GM19452 (cell line): Measurements from ENCODE around the gene S100A9.
"Not testable (repeated sequence)": the region's sequence is repeated elsewhere in the genome, so short reads cannot be mapped to it uniquely, and the experiment has no call there.

Experiments
- ATAC-seq: cut with Tn5 transposase; IDR thresholded peaks from one replicate; pipeline ENCODE4 v1.9.1; 2021; ENCODE audit not compliant: unreplicated experiment

The S100A9 gene

GRCh38 chr1:153344718-153345025 is 13.0 kb upstream of the S100A9 start:
- ATAC-seq: no peak

- no peak for ATAC-seq
These were observed 12.2 kb upstream of the S100A9 start for GRCh38 chr1:153345187-153346076.

GRCh38 chr1:153346077-153346723 is 11.5 kb upstream of the S100A9 start:
- no peak for ATAC-seq

GRCh38 chr1:153347049-153347448 is 10.6 kb upstream of the S100A9 start:
- not testable (repeated sequence) for ATAC-seq

GRCh38 chr1:153347856-153348255 is 9.8 kb upstream of the S100A9 start:
- no peak for ATAC-seq

DNA sequence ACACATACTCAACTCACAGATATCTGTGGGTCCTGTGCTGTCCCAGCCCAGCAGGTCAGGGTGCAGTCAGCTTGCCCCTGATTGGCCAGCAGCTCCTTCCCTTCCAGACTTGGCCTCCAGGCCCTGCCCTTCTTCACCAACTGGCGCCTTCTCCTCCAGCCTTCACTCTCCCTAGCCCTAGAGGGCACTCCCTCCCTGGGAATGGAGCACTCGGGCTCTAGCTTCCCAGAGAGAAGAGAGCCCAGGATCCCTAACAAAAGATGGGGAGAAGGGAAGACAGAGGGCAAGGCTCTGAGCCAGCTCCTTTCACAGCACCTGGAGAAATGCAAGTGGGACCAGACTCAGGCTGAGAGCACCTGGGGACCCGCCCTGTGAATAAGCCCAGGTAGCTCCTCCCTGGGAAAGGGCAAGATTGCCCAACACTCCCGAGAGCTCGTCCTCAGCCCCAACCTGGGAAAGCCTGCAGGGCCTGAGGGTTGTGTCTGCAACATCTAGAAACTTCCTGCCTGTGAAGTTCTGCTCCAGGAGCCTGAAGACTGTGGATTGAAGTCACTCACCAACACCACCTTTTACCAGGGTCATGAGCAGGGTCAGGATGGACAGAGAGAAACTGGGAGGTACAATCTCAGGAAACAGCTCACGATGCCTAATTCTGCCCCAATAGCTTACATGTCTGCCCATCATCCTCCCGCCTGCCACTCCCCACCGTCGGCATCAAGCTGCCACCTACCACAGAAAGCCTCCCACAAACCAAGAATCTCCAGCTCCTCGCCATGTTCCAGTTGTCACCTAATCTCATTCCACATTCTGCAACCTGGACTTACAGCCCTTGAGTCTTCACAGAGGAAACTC is 8.9 kb upstream of the S100A9 start, which contains the start of gene PGLYRP4:
Gene PGLYRP4 (minus strand): TSS at position 331 of the 852 bp plus-strand sequence. CDS start 909 bp downstream, outside the sequence.
- no peak for ATAC-seq

DNA sequence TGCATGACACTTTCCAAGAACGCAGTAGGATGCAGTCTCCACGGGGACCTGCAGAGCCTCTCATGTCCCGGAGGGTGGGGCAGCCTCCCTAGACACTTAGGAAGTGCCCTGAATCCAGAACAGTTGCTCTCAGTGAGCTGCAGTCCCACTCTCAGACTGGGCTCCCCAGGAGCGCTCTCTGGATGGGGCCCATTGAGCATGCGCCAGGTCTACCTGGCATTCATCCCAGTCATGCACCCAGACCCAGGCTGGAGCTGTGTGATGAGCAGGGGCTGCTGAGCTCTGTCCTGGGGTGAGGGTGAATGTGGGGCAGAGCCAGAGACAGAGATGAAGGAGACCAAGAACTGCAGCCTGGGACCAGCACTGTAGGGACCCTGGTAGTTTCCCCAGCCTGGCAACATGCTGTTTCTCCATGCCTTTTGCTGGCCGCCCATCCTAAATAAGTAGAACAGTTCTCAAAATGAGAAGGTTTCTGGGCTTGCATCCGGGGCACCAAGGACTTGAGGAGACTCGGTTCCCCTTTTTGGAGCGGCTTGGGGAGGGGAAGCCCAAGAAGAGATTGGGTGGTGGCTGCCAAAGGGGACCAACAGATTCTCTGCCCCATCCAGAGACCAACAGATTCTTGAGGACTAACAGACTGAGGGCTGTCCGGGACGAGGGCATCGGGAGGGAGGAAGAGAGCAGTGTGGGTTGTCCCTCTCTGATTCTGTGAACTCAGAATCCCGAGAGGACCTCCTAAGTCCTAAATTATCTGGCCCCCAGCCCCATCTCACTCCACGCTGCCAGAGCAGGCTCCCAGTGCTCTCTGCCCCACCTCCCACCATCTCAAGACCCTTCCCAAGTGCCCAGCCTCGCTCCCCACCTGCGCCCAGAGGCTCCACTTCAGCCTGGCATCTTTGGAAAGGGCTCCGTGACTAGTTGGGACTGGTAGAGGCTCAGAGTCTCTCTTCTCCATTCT is 8.0 kb upstream of the S100A9 start:
- no peak for ATAC-seq

DNA sequence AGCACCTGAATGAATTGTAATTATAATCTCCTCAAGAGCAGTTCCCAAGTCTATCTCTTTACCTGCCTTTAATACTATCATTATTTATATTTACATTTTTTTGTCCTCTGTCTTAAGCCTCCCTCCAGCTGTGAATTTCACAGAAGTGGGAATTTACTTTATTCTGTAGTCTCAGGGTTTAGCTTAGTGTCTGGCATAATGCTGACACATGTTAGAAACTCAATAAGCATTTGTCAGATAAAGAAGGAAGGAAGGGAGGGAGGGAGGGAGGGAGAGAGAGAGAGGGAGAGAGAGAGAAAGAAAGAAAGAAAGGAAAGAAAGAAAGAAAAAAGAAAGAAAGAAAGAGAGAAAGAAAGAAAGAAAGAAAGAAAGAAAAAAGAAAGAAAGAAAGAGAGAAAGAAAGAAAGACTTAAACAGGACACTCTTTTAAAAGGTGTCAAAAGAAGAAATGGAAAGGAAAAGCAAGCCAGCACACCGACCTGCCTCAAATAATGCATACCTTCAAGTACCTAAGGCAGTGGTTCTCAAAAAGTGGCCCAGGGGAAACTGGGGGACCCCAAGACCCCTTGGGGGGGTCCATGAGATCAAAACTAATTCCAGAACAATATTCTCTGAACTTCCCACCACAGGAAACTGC is 7.2 kb upstream of the S100A9 start:
- ATAC-seq: no peak

GRCh38 chr1:153352523-153352922 is 5.1 kb upstream of the S100A9 start:
- no peak for ATAC-seq

DNA sequence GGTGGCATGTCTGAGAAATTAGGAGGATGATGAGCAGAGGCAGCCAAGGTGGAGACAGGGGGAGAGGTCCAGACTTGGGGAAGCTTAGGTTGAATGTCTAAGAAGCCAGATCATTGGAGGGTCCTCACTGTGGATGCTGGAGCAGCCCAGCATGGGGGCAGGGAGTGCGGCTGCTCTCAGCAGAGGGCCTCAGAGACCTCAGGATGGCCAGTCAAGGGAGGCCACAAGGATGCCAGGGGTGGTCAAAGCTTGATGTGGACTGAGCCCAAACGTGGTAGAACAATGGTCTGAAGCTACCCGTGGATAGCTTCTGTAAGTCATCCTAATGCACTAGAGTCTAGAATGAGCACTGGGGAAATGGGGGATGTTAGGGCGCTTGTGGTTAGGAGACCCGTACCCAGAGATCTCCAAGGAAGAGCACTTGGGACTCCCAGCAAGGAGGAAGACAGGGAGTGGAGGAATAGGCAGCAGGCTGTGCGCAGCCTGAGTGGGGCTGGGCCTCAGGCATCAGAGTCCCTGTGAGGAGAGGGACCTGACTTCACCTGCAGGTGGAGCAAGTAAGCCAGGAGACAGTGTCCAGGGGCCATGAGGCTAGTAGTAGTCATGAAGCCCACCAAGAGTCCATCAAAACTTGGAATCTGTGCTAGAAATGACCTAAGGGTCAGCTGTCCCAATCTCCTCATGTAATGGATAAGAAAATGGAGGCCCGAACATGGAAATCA is 4.3 kb upstream of the S100A9 start:
- no peak for ATAC-seq

GRCh38 chr1:153354515-153355193 is 3.0 kb upstream of the S100A9 start:
- no peak for ATAC-seq

GRCh38 chr1:153355445-153356071 is 2.1 kb upstream of the S100A9 start:
- no peak for ATAC-seq

DNA sequence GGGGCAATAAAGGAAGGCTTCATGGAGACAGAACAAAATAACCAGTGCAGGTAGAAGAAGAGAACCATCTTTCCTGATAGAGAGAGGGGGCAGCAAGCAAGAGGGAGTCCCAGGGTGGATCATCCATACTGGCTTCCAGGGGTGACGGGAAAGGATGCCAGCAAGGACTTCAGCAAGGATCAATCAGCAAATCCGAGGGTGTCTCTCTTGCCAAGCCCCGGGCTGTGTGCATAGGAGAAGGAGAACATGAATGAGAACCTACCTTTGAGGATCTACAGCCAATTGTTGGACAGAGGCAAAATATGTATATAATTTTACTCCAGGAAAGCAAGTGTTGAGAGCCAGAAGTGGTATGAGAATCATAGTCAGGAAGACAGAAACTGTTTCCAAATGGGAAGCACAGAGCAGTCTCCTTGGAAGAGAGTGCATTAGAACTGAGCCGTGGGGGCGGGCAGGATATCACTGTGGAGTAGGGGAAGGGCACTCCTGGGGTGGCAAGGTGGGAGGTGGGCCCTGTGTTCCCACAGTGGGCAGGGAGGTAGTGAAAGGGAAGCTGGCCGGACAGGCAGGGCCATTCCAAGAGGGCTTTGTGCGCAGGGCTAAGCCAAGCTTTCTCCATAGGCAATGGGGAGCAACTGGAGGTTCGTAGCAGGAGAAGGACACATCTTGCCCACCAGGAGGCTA is 1.1 kb upstream of the S100A9 start:
- no peak for ATAC-seq

DNA sequence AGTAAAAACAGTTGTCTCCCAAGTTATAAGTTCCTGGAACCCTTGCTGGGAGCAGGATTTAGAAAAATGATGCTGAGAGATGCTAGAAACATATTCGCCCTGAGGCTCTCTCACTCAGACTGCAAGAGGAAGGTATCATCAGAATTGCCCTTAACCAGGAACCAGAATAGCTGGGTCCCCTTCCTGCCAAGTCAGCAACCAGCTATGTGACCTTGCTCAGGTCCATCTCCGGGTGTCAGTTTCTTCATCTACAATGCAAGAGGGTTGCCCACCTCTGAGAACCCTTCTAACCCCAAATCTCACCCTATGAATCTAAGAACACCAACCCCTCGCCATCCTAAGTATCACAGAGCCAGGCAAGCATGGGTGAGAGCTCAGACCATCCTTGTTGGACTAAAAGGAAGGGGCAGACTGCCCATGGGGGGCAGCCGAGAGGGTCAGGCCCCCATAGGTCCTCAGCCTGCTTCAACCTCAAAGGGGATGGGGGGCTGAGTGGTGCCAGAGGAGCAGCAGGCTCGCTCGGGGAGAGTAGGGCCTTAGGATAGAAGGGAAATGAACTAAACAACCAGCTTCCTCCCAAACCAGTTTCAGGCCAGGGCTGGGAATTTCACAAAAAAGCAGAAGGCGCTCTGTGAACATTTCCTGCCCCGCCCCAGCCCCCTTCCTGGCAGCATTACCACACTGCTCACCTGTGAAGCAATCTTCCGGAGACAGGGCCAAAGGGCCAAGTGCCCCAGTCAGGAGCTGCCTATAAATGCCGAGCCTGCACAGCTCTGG is 390 bp upstream of the S100A9 start:
- no peak for ATAC-seq

DNA sequence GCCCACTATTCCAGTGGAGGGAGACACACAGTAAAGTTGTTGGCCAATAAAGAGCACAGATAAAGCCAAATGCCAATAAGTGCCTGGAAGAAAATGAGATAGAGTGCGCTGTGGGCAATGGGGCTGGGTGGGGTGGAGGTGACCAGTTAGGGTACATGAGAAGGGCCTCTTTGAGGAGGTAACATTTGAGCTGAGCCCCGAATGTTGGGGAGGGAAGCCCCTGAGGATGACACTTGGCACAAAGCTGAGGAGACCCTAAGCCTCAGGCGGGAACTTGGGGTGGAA is 979 bp downstream of the S100A9 start:
- ATAC-seq: no peak

DNA sequence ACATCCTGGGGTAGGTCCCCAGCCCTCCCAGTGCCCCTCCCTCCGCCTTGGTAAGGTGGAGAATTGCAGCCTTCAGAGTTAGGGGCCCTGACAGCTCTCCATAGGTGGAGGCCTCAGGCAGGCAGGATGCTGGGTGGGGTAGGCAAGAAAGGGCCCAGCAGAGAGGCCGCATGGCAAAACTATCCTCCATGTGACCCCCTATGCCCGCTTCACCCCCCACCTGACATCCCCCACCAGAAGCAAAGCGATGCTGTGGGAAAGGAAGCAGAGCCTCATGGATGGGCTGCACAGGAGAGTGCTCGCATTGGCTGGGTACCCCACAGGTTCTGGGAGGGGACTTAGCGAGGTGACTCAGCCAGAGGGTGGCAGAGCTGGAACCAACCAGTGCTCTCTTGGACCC is 1.6 kb downstream of the S100A9 start:
- ATAC-seq: no peak

DNA sequence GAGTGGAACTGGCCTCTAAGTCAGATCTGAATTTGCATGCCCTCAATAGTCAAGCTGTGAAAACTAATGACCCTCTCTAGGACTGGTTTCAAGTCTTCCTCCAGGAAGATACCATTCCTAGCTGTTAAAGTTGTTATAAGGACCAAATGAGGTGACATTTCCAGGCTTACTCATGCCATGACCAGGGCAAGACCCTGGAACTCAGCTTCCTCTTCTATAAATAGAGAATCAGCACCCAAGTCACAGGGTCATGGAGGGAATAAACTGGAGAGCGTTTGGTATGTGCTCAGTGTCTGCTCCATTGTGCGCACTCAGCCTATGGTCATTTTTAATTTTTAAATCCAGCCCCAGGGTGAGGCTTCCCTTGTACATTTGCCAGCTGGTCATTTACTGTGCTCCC is 2.5 kb downstream of the S100A9 start:
- ATAC-seq: no peak
